GM18499 (cell line): ENCODE results near the gene UPK3BL2.
A peak's percentile ranks its signal among the peaks of the same experiment; 100 is the strongest.
"Not testable (repeated sequence)": the region's sequence is repeated elsewhere in the genome, so short reads cannot be mapped to it uniquely, and the experiment has no call there.

Experiments used
- ATAC-seq: cut with Tn5 transposase; IDR thresholded peaks from one replicate; pipeline ENCODE4 v1.9.1; 2021; ENCODE audit warnings: moderate number of reproducible peaks; ENCODE audit not compliant: insufficient read depth, unreplicated experiment

The UPK3BL2 gene

DNA sequence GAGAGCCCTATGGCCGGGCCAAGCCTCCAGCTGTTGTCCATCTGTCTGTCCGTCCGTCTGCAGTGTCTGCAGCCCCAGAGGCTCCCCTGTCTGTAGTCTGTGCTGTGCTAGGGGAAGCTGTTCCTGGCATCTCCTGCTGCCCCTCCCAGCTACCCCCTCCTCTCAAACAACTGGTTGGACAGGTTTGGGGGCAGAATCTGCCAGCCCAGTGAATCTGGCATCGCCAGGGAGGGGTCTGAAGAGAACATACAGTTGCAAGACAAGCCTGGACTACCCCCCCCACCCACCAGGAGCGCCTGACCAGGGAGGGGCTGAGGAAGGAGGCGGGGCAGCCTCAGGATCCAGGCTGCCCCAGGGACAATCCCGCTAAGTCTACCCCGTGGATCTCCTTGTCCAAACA, at the start of gene UPK3BL2:
Gene UPK3BL2 (minus strand): TSS at position 101 of the 400 bp plus-strand sequence. CDS start 60 bp downstream, at position 41.
- not testable (repeated sequence) for ATAC-seq

DNA sequence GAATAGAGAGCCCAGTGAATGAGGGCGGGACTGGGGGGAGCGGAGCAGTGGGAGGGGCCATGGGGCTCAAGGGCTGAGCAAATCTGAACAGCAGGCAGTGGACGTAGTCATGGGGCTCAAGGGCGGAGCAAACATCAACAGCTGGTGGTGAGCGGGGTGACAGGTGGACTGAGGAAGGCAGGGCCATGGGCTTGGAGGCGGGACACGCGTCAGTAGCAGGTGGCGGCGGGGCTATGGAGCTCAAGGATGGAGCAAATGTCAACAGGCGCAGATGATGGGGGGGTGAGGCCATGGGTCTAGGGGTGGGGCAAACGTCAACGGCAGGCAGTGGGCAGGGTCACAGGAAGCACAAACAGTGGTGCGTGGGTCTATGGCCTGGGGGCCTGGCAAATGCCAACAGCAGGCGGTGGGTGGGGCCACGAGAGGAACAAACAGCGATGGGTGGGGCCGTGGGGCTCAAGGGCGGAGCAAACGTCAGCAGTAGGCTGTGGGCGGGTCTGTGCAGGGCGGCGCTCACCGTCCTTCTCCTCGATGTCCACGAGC, 49.1 kb upstream of the UPK3BL2 start:
- not testable (repeated sequence) for ATAC-seq

- peak; percentile 39 for ATAC-seq
Measured at GRCh38 chr7:102589857-102590256, 46.4 kb upstream of the UPK3BL2 start.

DNA sequence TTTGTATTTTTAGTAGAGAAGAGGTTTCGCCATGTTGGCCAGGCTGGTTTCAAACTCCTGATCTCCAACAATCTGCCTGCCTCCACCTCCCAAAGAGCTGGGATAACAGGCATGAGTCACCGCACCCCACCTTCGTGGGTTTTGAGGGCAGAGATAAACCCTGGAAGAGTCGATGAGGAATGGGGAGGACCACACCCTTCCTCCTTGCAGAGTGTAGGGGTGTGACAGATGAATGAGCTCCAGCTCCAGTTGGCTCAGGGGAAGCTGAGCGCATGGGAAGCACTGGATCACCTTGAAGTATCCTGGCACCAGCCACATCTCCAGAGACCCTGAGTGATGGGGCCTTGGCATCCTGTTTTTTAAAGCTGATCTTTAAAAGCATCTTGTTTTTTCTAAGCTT, 40.0 kb upstream of the UPK3BL2 start:
- not testable (repeated sequence) for ATAC-seq

- ATAC-seq: not testable (repeated sequence)
Measured at GRCh38 chr7:102581722-102582121, 38.2 kb upstream of the UPK3BL2 start.

GRCh38 chr7:102578486-102578885, 35.0 kb upstream of the UPK3BL2 start:
- not testable (repeated sequence) for ATAC-seq

DNA sequence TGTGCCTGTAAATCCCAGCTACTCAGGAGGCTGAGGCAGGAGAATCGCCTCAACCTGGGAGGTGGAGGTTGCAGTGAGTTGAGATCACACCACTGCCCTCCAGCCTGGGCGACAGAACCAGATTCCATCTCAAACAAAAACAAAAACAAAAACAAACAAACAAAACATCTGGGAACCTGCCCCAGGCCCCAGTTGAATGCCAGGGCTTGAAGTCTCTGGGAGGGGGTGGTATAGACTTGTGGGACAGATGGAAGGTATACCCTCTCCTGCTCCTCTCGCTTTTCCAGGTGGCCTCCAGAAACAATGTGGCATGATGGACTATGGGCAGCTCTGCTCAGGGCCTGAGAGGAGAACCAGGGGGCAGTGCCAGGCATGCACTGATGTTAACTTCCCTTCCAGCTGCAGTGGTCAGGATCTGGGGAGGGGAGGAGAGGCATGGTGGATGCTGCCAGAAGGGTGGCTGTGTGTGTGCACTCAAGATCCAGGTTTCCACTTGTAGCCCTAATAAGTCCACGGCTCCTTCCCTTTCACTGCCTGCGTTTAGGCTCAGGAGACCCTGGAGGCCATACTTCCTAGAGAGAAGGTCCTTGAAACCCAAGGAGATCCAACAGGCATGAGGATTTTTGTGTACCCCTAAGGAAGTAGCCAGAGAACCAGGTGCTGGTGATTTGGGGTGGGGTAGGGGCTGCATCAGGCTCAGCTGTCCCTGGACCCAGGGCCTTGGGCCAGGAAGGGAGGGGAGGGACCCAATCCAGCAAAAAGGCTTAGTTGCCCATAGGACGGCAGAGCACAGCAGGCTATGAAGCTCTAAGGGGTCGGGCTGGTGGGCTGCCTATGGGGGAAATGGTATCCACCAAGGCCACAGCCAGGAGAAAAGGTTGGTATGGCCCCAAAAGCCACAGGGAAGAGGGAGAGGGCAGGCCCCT, 34.1 kb upstream of the UPK3BL2 start:
- not testable (repeated sequence) for ATAC-seq

DNA sequence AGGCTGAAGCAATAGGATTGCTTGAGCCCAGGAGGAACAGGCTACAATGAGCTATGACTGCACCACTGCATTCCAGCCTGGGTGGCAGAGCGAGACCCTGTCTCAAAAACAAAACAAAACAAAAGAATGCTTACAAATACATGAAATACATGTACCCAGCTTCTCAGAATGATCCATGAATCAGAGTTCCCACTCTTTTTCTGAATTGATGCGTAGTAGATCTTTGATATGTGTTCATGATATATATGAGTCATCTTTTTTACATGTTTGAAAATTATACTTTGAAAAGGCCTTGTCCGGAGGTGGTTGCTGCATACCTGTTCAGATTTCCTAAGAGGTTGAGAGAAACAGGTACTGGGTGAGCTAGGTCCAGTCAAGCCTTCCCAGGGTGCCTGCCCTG, 32.9 kb upstream of the UPK3BL2 start:
- ATAC-seq: not testable (repeated sequence)

GRCh38 chr7:102574607-102575006, 31.1 kb upstream of the UPK3BL2 start:
- ATAC-seq: not testable (repeated sequence)

- peak; percentile 83 for ATAC-seq
Measured at GRCh38 chr7:102572261-102573239, 29.1 kb upstream of the UPK3BL2 start, which contains the start of gene POLR2J3. Gene POLR2J3, minus strand, starts transcription at chr7:102572583. Its CDS starts 62 bp downstream, at chr7:102572521.

DNA sequence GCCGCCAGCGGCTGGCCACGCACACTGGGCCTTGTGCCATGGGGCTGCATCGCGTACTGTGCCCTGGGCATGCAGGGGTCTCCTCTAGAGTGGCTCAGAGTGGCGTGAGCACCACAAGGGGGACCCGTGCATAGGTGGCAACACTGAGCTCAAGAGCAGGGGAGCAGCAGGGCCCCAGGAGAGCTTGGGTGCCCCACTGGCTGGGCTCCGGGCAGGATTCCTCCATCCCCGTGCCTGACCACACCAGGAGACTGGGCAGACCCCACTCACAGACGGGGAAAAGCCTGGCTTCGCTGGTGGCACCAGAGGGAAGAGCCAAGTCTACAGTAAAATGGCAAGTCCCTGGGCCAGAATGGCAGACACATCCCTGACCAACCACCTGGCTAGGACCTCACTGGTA, 25.1 kb upstream of the UPK3BL2 start:
- ATAC-seq: not testable (repeated sequence)

DNA sequence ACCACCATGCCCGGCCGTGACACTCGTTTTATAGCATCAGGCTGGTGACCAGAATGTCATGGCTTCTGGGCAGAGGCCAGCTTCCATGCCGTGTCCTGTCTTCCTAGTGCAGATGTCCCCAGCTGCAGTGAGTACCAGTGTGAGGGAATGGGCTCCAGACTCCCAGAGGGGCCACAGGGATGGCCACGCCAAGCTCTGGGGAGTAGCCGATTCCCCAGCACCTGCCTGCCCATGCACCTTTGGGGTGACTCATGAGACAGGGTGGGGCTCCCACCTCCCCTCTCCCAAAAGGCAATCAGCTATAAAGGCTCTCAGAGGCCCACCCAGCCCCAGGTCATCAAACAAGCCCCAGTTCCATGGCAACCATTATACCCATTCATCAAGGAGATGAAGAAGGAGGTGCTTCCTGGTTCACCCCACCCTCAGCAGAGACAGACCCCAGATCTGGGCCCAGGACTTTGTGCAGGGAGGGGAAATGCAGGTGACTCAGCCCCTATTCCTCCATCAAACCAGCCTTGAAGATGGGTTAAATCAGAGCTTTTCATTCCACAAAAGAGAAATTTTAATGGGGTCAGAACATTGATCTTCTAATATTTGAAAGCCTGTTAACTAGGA, 7.4 kb upstream of the UPK3BL2 start, which contains the start of gene SPDYE2:
Gene SPDYE2 (plus strand): TSS at position 419 of the 615 bp plus-strand sequence. CDS start 2,030 bp downstream, outside the sequence.
- ATAC-seq: not testable (repeated sequence)

DNA sequence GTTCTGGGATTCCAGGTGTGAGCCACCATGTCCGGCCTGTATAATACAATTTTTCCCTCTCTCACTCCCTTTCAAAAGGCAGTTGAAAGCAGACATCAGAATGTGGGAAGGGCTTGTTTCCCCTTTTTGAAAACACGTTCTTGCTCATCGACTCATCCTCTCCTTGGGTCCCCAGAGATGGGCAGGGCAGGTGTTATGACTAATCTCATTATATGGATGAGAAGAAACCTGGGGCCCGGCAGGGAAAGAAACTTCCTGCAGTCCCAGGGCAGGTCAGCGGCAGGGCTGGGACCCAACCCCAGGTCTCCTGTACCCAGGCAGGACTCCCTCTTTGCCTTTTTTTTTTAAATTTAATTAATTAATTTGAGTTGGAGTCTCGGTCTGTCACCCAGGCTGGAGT, 2.9 kb upstream of the UPK3BL2 start:
- peak; percentile 62 for ATAC-seq

GRCh38 chr7:102545288-102545687, 1.8 kb upstream of the UPK3BL2 start:
- not testable (repeated sequence) for ATAC-seq

- not testable (repeated sequence) for ATAC-seq
Measured at GRCh38 chr7:102544372-102544771, 876 bp upstream of the UPK3BL2 start.

GRCh38 chr7:102542771-102543170, 725 bp downstream of the UPK3BL2 start:
- not testable (repeated sequence) for ATAC-seq

DNA sequence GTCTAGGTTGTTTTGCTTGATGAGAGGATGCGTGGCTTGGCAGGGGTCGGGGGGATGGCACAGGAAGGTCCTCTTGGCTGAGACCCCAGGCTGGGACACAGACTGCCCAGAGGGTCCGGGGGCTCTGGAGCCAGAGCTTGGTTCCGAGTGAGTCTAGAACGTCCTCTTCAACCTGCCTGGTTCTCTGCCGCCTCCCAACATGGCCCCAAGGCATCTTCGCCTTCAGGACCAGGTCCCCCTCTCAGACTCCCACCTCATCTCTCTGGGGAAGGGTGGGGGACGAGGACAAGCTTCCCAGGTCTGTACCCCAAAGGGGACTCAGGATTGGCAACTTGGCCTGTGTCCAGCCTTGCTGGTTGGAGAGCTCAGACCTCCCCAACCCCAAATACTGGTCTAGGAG, 1.4 kb downstream of the UPK3BL2 start:
- ATAC-seq: not testable (repeated sequence)

DNA sequence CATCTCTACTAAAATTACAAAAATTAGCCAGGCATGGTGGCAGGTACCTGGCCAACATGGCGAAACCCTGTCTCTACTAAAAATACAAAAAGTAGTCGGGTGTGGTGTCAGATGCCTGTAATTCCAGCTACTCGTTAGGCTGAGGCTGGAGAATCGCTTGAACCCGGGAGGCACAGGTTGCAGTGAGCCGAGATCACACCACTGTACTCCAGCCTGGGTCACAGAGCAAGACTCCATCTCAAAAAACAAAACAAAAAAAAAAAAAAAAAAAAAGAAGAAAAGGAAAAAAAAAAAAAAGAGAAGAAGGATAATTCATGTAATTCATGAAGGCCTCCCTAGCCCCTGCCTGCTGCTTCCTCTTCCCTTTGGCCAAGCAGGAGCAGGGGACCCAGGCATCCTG, 2.9 kb downstream of the UPK3BL2 start:
- ATAC-seq: not testable (repeated sequence)

GRCh38 chr7:102535062-102535615, 8.4 kb downstream of the UPK3BL2 start:
- ATAC-seq: not testable (repeated sequence)
